ENCODE measurements around the gene EPHB6.

Gene EPHB6

GRCh38 chr7:142898377-142899170, 43.7 kb downstream of the EPHB6 start:
- DNase-seq (ENCODE audit: extremely low read depth, low read depth), result no peak
- TF ChIP-seq CTCF (IDR thresholded peaks at IDR 0.05; ENCODE audit: low read depth, low read length), result no peak

GRCh38 chr7:142899661-142900060, 44.8 kb downstream of the EPHB6 start:
- no peak for DNase-seq (ENCODE audit: extremely low read depth, low read depth)
- no peak for TF ChIP-seq CTCF (IDR thresholded peaks at IDR 0.05; ENCODE audit: low read depth, low read length)

- DNase-seq (ENCODE audit: extremely low read depth, low read depth), result no peak
- no peak for TF ChIP-seq CTCF (IDR thresholded peaks at IDR 0.05; ENCODE audit: low read depth, low read length)
Observed at GRCh38 chr7:142901426-142902259, 46.8 kb downstream of the EPHB6 start.

GRCh38 chr7:142904128-142904527, 49.3 kb downstream of the EPHB6 start:
- no peak for TF ChIP-seq CTCF (IDR thresholded peaks at IDR 0.05; ENCODE audit: low read depth, low read length)
- no peak for DNase-seq (ENCODE audit: extremely low read depth, low read depth)

- TF ChIP-seq CTCF (IDR thresholded peaks at IDR 0.05; ENCODE audit: low read depth, low read length), result no peak
- no peak for DNase-seq (ENCODE audit: extremely low read depth, low read depth)
Observed at GRCh38 chr7:142905759-142906158, 50.9 kb downstream of the EPHB6 start.

- no peak for DNase-seq (ENCODE audit: extremely low read depth, low read depth)
- TF ChIP-seq CTCF (IDR thresholded peaks at IDR 0.05; ENCODE audit: low read depth, low read length), result no peak
Observed at GRCh38 chr7:142906643-142907042, 51.8 kb downstream of the EPHB6 start.

- DNase-seq (ENCODE audit: extremely low read depth, low read depth), result no peak
- no peak for TF ChIP-seq CTCF (IDR thresholded peaks at IDR 0.05; ENCODE audit: low read depth, low read length)
Observed at GRCh38 chr7:142908290-142908689, 53.4 kb downstream of the EPHB6 start.

Measured in AG09319 (cell line).